DOHH2 (cell line): Measurements from ENCODE around the gene PNMA8C.

Experiments used
- CTCF ChIP-seq: fragments of 200-600 bp; sonication (generic); IDR thresholded peaks from one replicate; pipeline ENCODE4 v1.5.1; 2014; ENCODE audit warnings: antibody characterized with exemption, mild to moderate bottlenecking, low read depth, low read length; ENCODE audit not compliant: poor library complexity, severe bottlenecking
- EZH2phosphoT487 ChIP-seq: fragments of 200-600 bp; sonication (generic); IDR thresholded peaks from 2 replicates; pipeline ENCODE4 v1.6.1; 2017; ENCODE audit warnings: borderline replicate concordance, mild to moderate bottlenecking, antibody characterized with exemption, low read length, moderate library complexity, mixed read lengths

DNA sequence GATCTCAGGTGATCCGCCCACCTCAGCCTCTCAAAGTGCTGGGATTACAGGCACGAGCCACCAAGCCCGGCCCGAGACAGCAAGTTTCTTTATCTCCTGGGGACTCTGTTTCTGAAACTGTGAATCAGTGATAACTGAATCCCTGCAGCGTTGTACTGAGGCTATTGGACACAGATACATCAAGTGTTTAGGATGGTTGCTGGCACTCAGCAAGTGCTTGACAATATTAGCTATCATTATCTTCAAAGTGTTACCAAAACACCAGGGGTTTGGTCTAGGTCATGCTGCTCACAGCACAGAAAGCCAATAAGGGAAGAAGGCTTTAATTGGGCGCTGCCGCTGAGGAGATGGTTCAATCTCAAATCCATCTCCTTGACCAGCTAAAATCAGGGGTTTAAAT lies 20.5 kb upstream of the PNMA8C start:
- TF ChIP-seq CTCF: no peak
- no peak for TF ChIP-seq EZH2phosphoT487
